GM18861 (cell line): ENCODE measurements around the gene YWHAG.
"Not testable (repeated sequence)": the region's sequence is repeated elsewhere in the genome, so short reads cannot be mapped to it uniquely, and the experiment has no call there.

Experiments used
- ATAC-seq: cut with Tn5 transposase; IDR thresholded peaks from one replicate; pipeline ENCODE4 v1.9.1; 2021; ENCODE audit not compliant: unreplicated experiment

YWHAG gene

GRCh38 chr7:76325811-76326210 is 33.0 kb downstream of the YWHAG start:
- ATAC-seq, result no peak

- ATAC-seq, result no peak
Observed at GRCh38 chr7:76325092-76325491, 33.7 kb downstream of the YWHAG start.

GRCh38 chr7:76318488-76319353 is 40.1 kb downstream of the YWHAG start:
- ATAC-seq, result peak; percentile 41

- peak; percentile 89 for ATAC-seq
Observed at GRCh38 chr7:76317782-76318487, 40.9 kb downstream of the YWHAG start.

- ATAC-seq, result no peak
Observed at GRCh38 chr7:76316984-76317781, 41.6 kb downstream of the YWHAG start.

GRCh38 chr7:76315364-76315763 is 43.4 kb downstream of the YWHAG start:
- ATAC-seq, result no peak

GRCh38 chr7:76314740-76315139 is 44.1 kb downstream of the YWHAG start:
- not testable (repeated sequence) for ATAC-seq

GRCh38 chr7:76314042-76314721 is 44.6 kb downstream of the YWHAG start:
- ATAC-seq, result peak; percentile 23

- not testable (repeated sequence) for ATAC-seq
Observed at GRCh38 chr7:76311838-76312237, 47.0 kb downstream of the YWHAG start.

- no peak for ATAC-seq
Observed at GRCh38 chr7:76310102-76310957, 48.5 kb downstream of the YWHAG start.

GRCh38 chr7:76309341-76310101 is 49.3 kb downstream of the YWHAG start:
- not testable (repeated sequence) for ATAC-seq

- ATAC-seq, result not testable (repeated sequence)
Observed at GRCh38 chr7:76308874-76309273, 49.9 kb downstream of the YWHAG start.

GRCh38 chr7:76304888-76305375 is 53.9 kb downstream of the YWHAG start:
- no peak for ATAC-seq

- ATAC-seq, result no peak
Observed at GRCh38 chr7:76303202-76304147, 55.3 kb downstream of the YWHAG start.

- ATAC-seq, result no peak
Observed at GRCh38 chr7:76302347-76303201, 56.2 kb downstream of the YWHAG start, which contains the start of gene HSPB1. TSS of gene HSPB1 (plus strand) at chr7:76302673. CDS start at chr7:76302713, 40 bp downstream.

GRCh38 chr7:76301000-76301399 is 57.8 kb downstream of the YWHAG start:
- no peak for ATAC-seq
